Gastrocnemius medialis (tissue), 4 donors: Measurements from ENCODE around the gene ACSL6. TPM values are rescaled to one million over a fixed set of nuclear protein-coding genes. Genes with fewer than 3 reads are reported as not detected.

Experiments used
- ATAC-seq, 2 donors: fragments of 150-250 bp; one replicate each; pipeline ENCODE4 v1.9.1; 2016
- DNase-seq, 2 donors: peaks; one replicate each; pipeline ENCODE4 v3.0.0-alpha.2; 2019
- H3K27ac ChIP-seq, 4 donors: fragments of 200-600 bp; sonication (generic); 1 replicate in 1 of 4; 2 replicates in 3 of 4; pipeline ENCODE4 v1.5.1; 2016 to 2018; ENCODE audit warnings: mild to moderate bottlenecking in 2 of 4, moderate library complexity in 1 of 4
- H3K27me3 ChIP-seq, 3 donors: fragments of 200-600 bp; sonication (generic) in 2 of 3; 1 replicate in 1 of 3; 2 replicates in 2 of 3; pipeline versions ENCODE4 v1.5.1 to v1.6.0; 2016 to 2019; ENCODE audit warnings: mild to moderate bottlenecking in 1 of 3, moderate library complexity in 1 of 3
- H3K36me3 ChIP-seq, 2 donors: fragments of 200-600 bp; sonication (generic) in 1 of 2; one replicate each; pipeline ENCODE4 v1.5.1; 2017 to 2018
- H3K4me1 ChIP-seq, 2 donors: fragments of 200-600 bp; sonication (generic) in 1 of 2; one replicate each; pipeline ENCODE4 v1.5.1; 2016 to 2017; ENCODE audit warnings: mild to moderate bottlenecking in 2 of 2
- H3K4me3 ChIP-seq, 4 donors: fragments of 200-600 bp; sonication (generic) in 3 of 4; 1 replicate in 1 of 4; 2 replicates in 3 of 4; pipeline ENCODE4 v1.5.1; 2016 to 2019; ENCODE audit warnings: mild to moderate bottlenecking in 2 of 4
- H3K9me3 ChIP-seq, 3 donors: fragments of 200-600 bp; sonication (generic) in 2 of 3; 1 replicate in 1 of 3; 2 replicates in 2 of 3; pipeline ENCODE4 v1.5.1; 2016 to 2019
- POLR2A ChIP-seq, 2 donors: fragments of 450-650 bp; IDR thresholded peaks; one replicate each; pipeline ENCODE4 v1.6.1; 2017; ENCODE audit warnings: antibody characterized with exemption in 2 of 2, mild to moderate bottlenecking in 2 of 2, moderate library complexity in 2 of 2
- in situ Hi-C, 4 donors: fragments of 200-750 bp; cut with MboI; loops; one replicate each; pipeline versions ENCODE4 v1.15.0 to v1.8.0; 2017; ENCODE audit warnings: low sequenced_read_pairs in 4 of 4
- intact Hi-C: fragments of 100-400 bp; cut with DNase I; formaldehyde crosslinking; loops from one replicate; pipeline ENCODE4 v1.15.1; 2023; ENCODE audit warnings: low total_unique reads
- total RNA-seq, 4 donors: library from RNA; depleted of rRNA; stranded (reverse); fragments of >200 nt; gene quantifications; one replicate each; pipeline versions ENCODE4 v1.1.0 to v1.2.3, GENCODE V29; 2016
- TF ChIP-seq, protein P1 (sequence below), 5 experiments: fragments of 450-650 bp in 3 of 5; fragments of 200-600 bp in 2 of 5; sonication (generic) in 2 of 5; IDR thresholded peaks in 4 of 5; conservative IDR thresholded peaks in 1 of 5; 1 replicate in 4 of 5; 2 replicates in 1 of 5; pipeline ENCODE4 v1.5.1; 2016 to 2019; ENCODE audit warnings: antibody characterized with exemption in 5 of 5, mild to moderate bottlenecking in 3 of 5, moderate library complexity in 3 of 5

ACSL6 gene
- total RNA-seq, 4 donors from 2014 or later = 0.29 to 0.71 (median 0.36) TPM

DNA sequence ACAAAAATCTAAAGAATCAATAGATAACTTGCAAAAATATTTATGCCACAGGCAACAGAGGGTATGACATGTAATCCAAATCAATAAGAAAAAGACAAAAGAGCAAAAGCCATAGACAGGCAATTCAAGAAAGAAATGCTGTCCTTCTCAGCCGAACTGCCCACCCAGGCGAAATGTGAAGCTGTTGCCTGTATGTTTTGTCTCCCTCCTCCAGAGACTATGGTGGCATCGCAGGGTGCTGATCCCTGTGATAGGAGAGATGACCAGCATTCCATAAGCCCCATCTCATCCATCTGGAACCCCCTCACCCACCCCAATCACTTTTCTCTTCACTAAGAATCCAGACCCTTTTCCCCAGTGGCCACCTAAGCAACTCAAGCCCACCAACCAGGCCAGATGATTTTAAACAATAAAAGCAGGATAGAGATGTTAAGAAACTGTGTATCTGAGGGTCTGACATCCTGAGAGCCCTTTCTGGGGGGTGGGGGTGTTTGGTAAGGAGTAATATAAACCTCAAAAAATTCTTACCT is 5.3 kb upstream of the ACSL6 start:
- Histone ChIP-seq H3K4me3 (no peak overlapping the region), H3K27ac (no peak overlapping the region), H3K9me3 (no peaks in the 10 kb centered on the region), H3K27me3 (peaks cover 0 to 3% (median 0%) of the 10 kb centered on the region in 3 donors), H3K4me1 (peaks cover 6 to 10% of the 10 kb centered on the region in 2 donors), H3K36me3 (no peaks in the 10 kb centered on the region)
- DNase-seq (no peak), ATAC-seq (no peak)
- intact Hi-C loops = no loop called here
- no peak for TF ChIP-seq POLR2A (IDR thresholded peaks at IDR 0.05)
- TF ChIP-seq, protein P1, sequence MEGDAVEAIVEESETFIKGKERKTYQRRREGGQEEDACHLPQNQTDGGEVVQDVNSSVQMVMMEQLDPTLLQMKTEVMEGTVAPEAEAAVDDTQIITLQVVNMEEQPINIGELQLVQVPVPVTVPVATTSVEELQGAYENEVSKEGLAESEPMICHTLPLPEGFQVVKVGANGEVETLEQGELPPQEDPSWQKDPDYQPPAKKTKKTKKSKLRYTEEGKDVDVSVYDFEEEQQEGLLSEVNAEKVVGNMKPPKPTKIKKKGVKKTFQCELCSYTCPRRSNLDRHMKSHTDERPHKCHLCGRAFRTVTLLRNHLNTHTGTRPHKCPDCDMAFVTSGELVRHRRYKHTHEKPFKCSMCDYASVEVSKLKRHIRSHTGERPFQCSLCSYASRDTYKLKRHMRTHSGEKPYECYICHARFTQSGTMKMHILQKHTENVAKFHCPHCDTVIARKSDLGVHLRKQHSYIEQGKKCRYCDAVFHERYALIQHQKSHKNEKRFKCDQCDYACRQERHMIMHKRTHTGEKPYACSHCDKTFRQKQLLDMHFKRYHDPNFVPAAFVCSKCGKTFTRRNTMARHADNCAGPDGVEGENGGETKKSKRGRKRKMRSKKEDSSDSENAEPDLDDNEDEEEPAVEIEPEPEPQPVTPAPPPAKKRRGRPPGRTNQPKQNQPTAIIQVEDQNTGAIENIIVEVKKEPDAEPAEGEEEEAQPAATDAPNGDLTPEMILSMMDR (IDR thresholded peaks at IDR 0.05 in 4 of 5, conservative IDR thresholded peaks at IDR 0.05 in 1 of 5) = no peak
- in situ Hi-C loops = no loop called here

DNA sequence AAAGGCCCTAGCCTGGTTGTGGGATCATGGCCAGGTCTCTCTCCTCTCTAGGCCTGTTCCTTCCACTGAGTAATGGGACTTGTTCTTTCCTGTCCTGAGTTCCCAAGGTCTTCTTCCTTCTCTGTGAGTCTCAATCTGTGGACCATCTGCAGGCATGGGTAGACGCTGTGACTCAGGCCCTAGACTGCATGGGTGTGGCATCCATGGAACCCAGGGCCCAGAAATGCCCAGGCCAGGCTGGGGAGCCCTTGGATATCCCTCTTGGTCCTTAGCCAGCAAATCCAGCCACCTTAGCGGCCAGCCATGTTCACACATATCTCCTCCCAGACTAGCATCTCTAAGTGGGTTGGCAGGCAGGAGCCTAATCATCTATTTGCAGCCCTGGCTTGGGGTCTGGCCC is 2.3 kb upstream of the ACSL6 start:
- ATAC-seq (peak in 1 of 2 donors; percentile 7), DNase-seq (peak; percentile 1 to 4)
- Histone ChIP-seq H3K36me3 (no peaks in the 10 kb centered on the region), H3K4me3 (no peak overlapping the region), H3K27me3 (peaks cover 0 to 3% (median 0%) of the 10 kb centered on the region in 3 donors), H3K4me1 (peaks cover 14 to 16% of the 10 kb centered on the region in 2 donors), H3K9me3 (no peaks in the 10 kb centered on the region), H3K27ac (peak overlapping the region in 3 of 4 donors; percentile 12 to 50 (median 35))
- intact Hi-C loops = loop anchor here (5.0 kb wide), 1 partner anchor 49 kb away; the partner anchor contains the start of gene IL3
- TF ChIP-seq POLR2A (IDR thresholded peaks at IDR 0.05) = no peak
- TF ChIP-seq, protein P1 (IDR thresholded peaks at IDR 0.05 in 4 of 5, conservative IDR thresholded peaks at IDR 0.05 in 1 of 5) = no peak
- in situ Hi-C loops = no loop called here

DNA sequence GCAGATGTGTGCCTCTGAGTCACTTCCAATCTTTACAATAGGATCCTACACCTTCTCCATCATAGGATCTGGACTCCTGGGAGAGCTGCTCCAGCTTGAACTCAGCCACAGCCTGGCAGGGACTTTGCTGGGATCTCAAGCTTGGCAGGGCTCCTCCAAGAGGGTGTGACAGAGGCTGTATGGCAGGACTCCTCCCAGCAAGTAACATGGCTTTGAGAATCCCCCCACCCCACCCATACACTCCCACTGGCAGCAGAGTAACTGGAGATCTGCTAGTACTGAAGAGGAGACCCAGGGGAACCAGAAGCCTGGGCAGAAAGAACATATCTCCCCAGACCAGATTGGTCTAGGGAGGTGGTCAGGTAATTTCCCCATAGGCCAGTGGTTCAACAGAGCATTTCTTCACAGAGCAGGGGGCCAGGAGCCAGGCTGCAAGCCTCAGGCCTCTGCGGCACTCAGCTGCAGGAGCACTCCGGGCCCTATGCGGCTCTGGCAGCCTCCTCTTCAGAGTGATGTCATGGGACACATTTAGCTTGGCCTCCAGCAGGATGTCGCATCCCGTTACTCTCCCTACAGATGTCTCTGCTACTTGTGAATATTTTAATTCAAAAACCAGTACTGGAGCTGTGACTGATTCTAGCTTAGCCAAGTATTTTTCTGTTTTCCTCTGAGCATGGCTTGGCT is 1.7 kb upstream of the ACSL6 start:
- peaks cover 20% of the 10 kb centered on the region in 2 donors for H3K4me1 ChIP-seq
- ATAC-seq (peak; percentile 82 to 83), DNase-seq (peak; percentile 34 to 65)
- no peak overlapping the region for H3K4me3 ChIP-seq
- in situ Hi-C loops (no loop called here), intact Hi-C loops (loop anchor here (5.0 kb wide), 1 partner anchor 49 kb away; the partner anchor contains the start of gene IL3)
- no peaks in the 10 kb centered on the region for H3K9me3 ChIP-seq
- no peaks in the 10 kb centered on the region for H3K36me3 ChIP-seq
- H3K27ac ChIP-seq = peak overlapping the region; percentile 12 to 50 (median 30)
- no peak for TF ChIP-seq POLR2A (IDR thresholded peaks at IDR 0.05)
- TF ChIP-seq, protein P1 (IDR thresholded peaks at IDR 0.05 in 4 of 5, conservative IDR thresholded peaks at IDR 0.05 in 1 of 5) = no peak
- H3K27me3 ChIP-seq = peaks cover 0 to 3% (median 0%) of the 10 kb centered on the region in 3 donors

DNA sequence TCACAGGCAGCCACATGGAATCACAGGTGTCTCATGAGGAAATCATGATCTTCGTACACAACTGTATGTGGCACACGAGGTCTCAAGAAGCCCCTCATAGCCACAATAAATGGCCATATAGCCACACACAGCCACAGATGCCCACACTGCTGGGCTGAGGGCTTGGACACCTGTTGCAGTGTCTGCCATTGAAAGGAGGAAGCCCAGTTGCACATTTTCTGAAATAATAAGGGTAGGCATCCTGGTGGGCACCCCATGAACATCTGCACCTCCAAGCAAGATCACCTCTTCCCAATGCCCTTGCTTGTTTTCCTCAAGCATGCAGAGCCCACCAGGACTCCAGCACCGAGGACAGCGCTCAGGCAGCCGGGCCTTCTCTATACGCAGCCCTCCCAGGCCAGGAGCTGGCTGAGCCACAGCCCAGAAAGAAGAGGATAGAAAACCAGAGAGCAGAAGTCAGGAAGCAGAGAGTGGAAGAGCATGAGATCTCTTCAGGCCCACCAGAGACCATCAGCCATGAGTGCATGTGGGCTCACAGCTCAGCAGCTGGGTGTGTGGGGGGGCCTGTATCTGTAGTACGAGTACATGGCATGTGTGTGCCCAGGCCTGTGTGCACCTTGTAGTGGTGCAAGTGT is 1.0 kb upstream of the ACSL6 start:
- H3K4me3 ChIP-seq = no peak overlapping the region
- intact Hi-C loops (loop anchor here (5.0 kb wide), 1 partner anchor 50 kb away; the partner anchor contains the start of gene IL3), in situ Hi-C loops (no loop called here)
- TF ChIP-seq POLR2A (IDR thresholded peaks at IDR 0.05) = no peak
- TF ChIP-seq, protein P1 (IDR thresholded peaks at IDR 0.05 in 4 of 5, conservative IDR thresholded peaks at IDR 0.05 in 1 of 5) = no peak
- peaks cover 26 to 27% of the 10 kb centered on the region in 2 donors for H3K4me1 ChIP-seq
- peak; percentile 1 to 12 for DNase-seq
- H3K36me3 ChIP-seq = no peaks in the 10 kb centered on the region
- no peak for ATAC-seq
- no peaks in the 10 kb centered on the region for H3K27me3 ChIP-seq
- peak overlapping the region in 2 of 4 donors; percentile 35 to 50 for H3K27ac ChIP-seq
- H3K9me3 ChIP-seq = no peaks in the 10 kb centered on the region
